HG03045 (cell line): ENCODE data around the gene FUOM.
A peak's percentile ranks its signal among the peaks of the same experiment; 100 is the strongest.
"Not testable (repeated sequence)": the region's sequence is repeated elsewhere in the genome, so short reads cannot be mapped to it uniquely, and the experiment has no call there.

Source experiments
- ATAC-seq: cut with Tn5 transposase; IDR thresholded peaks from one replicate; pipeline ENCODE4 v1.9.1; 2021; ENCODE audit warnings: mild to moderate bottlenecking, moderate library complexity; ENCODE audit not compliant: unreplicated experiment

FUOM gene

DNA sequence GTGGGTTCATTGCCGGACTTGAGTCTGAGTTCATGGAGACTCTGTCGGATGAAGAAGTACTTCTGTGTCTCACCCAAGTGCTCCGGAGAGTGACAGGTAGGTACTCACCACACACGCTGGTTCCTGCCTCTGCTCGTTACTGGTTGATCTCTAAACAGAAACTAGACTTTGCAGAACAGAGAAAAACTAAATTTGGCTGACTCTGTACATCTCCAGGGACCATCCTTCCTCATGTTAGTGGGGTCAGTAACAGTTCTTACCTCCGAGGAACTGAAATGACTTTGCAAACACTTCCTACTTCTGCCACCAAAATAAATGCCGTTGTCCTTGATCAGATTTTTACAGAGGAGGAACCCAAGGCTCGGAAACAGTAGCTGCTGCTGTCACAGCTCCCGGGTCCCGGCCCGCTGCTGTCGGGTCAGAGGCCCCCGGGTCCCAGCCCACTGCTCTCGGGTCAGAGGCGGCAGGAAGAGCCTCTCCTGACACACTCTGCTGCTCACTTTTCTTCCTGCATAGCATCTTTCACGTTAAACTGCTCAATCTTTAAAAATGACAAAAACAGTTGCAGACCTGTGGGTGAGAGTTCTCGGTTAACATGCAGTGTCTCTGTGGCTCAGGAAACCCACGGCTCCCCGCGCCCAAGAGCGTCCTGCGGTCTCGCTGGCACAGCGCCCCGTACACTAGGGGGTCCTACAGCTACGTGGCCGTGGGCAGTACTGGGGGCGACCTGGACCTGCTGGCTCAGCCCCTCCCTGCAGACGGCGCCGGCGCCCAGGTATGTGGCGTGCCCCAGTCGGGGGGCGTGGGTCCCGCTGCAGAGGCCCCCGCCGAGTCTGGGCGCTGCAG is 31.4 kb upstream of the FUOM start:
- peak; percentile 80 for ATAC-seq

GRCh38 chr10:133388236-133388972 is 30.6 kb upstream of the FUOM start:
- peak; percentile 8 for ATAC-seq

GRCh38 chr10:133386951-133387350 is 29.1 kb upstream of the FUOM start:
- not testable (repeated sequence) for ATAC-seq

- no peak for ATAC-seq
These were observed 27.4 kb upstream of the FUOM start for GRCh38 chr10:133385214-133385613.

DNA sequence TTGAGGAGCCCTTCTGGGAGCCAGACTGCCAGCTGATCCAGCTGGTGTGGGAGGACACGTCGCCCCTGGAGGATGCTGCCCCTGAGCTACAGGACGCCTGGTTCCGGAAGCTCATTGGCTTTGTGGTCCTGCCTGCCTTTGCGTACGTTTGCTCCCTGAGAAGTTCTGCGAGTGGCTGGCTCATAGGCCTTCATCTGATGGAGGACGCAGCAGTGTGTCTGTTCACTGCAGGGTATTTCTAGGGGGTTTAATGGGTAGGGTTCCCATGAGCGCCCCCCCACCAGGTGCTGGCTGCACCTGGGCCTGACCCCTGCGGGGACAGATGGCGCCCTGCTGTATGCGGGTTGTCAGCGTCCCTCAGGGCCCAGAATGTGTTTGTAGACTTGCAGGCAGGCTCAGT is 26.3 kb upstream of the FUOM start:
- no peak for ATAC-seq

DNA sequence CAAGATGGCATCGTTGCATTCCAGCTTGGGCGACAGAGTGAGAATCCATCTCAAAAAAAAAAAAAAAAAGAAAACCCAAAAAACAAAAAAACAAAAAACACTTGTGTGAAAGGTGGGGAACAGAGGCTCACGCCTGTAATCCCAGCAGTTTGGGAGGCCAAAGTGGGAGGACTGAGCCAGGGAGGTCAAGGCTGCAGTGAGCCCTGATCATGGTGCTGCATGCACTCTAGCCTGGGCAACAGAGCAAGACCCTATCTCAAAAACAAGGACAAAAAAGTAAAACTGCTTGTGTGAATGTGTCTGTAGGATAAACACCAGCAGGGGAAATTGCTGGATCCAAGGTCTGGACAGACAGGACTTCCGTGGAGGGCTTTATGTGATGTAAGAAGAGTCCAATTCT is 25.7 kb upstream of the FUOM start:
- no peak for ATAC-seq

DNA sequence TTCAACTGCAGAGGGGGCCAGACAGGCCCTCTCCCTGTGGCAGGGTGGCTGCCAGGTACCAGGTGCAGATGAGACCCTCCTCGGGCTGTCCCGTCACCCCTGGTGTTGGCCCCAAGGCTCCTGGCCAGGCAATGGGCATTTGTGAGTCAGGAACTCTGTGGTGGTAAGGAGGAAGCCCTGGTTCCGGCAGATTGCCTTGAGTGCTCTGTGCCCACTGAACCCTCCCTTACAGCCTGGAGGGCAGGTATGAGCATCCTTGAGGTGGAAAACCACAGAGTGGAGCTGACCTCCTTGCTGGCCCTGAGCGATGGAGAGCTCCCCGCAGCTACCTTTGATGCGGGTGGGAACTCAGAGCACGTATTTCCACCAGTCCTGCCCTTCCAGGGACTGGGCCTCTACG is 23.2 kb upstream of the FUOM start:
- no peak for ATAC-seq

GRCh38 chr10:133379801-133380666 is 22.2 kb upstream of the FUOM start:
- no peak for ATAC-seq

DNA sequence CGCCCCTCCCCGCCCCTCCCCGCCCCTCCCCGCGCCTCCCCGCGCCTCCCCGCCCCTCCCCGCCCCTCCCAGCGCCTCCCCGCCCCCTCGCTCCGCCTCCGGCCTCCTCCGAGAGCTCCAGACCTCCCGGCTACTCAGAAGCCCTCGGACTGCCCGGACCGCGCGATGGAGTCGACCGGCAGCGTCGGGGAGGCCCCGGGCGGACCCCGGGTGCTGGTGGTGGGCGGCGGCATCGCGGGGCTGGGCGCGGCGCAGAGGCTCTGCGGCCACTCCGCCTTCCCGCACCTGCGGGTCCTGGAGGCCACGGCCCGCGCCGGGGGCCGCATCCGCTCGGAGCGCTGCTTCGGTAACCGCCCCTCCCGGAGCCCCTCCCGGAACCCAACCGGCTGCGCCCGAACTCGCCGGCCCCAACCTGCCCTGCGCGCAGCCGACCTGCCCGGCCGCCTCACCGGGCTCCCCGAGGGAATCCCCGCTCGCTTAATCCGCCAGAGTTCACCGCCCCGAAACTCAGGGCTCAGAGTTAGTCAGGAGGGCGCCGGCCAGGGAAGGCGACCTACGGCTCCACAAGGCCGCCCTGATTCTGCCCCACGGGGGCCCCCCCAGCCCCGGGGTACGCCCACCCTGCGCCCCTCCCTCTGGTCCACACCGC is 21.5 kb upstream of the FUOM start, which contains the start of gene PAOX:
Gene PAOX (plus strand): TSS at position 111 of the 649 bp plus-strand sequence. CDS start 55 bp downstream, at position 166.
- ATAC-seq, result peak; percentile 54

GRCh38 chr10:133378251-133379096 is 20.7 kb upstream of the FUOM start:
- ATAC-seq, result peak; percentile 42

DNA sequence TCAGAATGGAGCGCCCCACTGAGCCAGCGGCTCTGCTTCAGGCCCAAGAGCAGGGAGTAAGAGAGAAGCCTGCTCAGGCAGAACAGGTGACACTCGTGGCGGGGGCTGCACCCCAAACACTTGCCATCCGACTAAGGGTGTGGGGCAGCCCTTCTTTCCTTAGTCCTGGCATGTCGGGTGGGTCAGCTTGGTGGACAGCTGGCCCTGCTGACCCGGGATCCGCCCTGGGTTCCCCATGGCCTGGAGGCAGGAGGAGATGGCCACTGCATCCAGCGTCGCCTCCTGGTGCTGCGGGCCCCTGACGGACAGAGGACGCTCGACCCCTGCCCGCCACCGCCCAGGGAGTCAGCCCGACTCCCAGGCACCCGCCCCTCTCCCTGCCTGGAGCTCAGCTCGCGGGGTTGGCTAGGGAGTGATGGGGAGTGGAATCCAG is 20.0 kb upstream of the FUOM start:
- ATAC-seq, result no peak

DNA sequence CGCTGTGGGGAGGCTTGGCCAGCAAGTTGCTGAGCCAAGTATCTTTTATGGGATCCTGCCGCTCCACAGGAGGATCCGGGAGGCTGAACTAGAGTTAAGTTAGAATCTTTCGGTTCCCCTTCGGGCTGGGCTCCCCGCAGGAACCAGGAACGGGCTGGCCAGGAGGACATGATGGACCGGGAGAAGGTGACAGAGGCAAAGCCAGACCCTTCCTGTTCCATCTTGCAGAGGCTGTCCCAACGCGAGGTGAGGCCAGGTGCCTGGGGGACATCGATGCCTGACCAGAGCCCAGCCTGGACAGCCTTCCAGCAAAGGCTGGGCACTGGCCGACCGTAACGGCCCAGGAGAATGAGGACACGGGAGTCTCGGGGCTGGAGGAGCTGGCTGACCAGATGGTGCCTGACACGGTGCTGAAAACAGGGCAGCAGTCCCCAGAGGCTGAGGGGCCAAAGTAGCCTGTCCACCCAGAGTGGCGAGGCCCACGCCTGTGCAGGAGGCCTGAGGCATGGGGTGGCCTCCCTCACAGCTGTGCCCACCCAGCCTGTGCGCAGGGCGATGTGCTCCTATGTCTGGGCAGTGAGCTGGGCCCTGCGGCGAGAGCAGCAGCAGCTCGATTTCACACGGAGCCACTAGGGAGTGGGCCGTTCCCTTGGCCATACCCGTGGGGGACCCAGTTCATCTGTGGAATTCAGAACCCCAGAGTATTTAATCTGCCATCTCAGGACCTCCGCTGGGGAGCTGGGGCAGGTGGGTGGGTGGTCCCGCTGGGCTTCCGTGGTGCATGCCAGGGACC is 19.4 kb upstream of the FUOM start:
- ATAC-seq, result no peak

- not testable (repeated sequence) for ATAC-seq
These were observed 18.4 kb upstream of the FUOM start for GRCh38 chr10:133376183-133376582.

DNA sequence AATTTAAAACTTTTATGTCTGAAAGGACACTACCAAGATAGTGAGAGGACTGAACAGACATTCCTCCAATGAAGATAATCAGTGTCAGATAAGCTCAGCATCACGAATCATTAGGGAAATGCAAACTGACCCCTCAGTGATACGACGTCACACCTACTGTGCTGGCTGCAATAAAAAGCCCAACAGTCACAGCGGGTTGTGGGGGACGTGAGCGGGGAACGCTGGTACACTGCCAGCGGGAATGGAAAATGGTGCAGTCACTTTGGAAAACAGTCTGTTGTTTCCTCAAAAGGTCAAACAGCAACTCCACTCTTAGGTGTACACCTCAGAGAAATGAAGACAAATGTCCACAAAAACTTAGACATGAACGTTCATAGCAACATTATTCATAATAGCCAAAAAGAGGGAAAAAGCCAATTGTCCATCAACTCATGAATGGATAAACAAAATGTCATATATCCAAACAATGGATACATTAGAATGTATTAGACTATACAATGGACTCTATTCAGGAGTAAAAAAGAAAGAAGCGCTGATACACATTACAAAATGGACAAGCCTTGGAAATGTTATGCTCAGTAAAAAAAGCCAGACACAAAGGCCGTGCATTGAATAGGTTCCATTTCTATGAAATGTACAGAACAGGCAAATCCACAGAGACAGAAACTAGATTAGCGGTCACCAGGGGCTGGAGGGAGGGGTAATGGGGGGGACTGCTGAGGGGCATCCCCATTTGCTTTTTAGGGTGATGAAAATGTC is 17.7 kb upstream of the FUOM start:
- ATAC-seq, result no peak

DNA sequence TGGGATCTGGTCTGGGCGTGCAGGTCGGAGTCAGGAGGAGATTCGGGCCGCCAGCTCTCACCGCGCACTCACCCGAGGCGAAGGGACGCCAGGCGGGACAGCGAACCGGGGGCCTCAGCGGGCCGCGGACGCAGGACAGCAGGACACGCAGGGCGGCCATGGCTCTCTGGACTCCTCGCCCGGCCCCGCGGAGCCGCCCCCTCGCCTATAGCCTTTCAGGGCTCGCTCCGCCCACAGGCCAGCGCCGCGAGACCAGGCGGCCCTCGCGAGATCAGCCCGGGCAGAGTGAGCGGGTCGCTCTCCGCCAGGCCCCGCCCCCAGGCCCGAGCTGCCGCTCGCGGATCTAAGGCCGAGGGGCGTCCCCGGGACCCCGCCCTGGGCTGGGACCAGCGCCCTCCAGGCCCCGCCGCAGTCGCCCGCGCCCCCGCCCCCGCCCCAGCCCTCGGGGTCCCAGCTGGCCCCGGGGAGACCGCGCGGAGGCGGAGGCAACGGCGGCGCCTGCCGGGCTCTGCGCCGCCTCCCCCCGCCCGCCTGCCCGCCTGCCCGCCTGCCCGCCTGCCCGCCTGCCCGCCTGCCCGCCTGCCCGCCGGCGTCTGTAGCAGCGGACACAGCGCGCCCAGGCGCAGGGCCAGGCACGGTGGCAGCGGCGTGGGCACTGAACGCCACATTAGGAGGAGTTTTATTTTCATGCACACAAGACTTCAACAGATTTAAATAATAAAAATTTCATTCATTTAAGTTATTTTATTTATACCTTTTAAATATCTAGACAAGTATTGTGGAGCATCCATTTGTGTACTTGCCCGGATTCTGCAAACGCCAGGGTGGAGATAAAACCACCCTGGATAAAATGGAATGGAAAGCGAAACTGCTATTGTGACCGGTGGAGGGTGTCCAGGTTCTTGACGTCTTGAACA is 15.6 kb upstream of the FUOM start, which contains the start of gene ECHS1:
Gene ECHS1 (minus strand): TSS at position 181 of the 917 bp plus-strand sequence. CDS start 21 bp downstream, at position 160.
- ATAC-seq, result peak; percentile 90

GRCh38 chr10:133372507-133372906 is 14.7 kb upstream of the FUOM start:
- ATAC-seq, result no peak
